Gastroesophageal sphincter (tissue), 3 donors: ENCODE measurements around the gene NFAM1.

ENCODE experiments used
- CTCF ChIP-seq, 4 experiments: fragments of 200-600 bp in 2 of 4; fragments of 450-650 bp in 2 of 4; sonication (generic) in 1 of 4; IDR thresholded peaks; one replicate each; pipeline ENCODE4 v1.5.1; 2017 to 2019; ENCODE audit warnings: antibody characterized with exemption in 4 of 4, mild to moderate bottlenecking in 2 of 4, moderate library complexity in 2 of 4
- EP300 ChIP-seq: sonication (generic); formaldehyde crosslinking; IDR thresholded peaks from one replicate; pipeline ENCODE4 v1.6.1; 2017; ENCODE audit warnings: antibody characterized with exemption, mild to moderate bottlenecking
- POLR2AphosphoS5 ChIP-seq: sonication (generic); formaldehyde crosslinking; IDR thresholded peaks from one replicate; pipeline ENCODE4 v1.6.1; 2017; ENCODE audit warnings: antibody characterized with exemption

DNA sequence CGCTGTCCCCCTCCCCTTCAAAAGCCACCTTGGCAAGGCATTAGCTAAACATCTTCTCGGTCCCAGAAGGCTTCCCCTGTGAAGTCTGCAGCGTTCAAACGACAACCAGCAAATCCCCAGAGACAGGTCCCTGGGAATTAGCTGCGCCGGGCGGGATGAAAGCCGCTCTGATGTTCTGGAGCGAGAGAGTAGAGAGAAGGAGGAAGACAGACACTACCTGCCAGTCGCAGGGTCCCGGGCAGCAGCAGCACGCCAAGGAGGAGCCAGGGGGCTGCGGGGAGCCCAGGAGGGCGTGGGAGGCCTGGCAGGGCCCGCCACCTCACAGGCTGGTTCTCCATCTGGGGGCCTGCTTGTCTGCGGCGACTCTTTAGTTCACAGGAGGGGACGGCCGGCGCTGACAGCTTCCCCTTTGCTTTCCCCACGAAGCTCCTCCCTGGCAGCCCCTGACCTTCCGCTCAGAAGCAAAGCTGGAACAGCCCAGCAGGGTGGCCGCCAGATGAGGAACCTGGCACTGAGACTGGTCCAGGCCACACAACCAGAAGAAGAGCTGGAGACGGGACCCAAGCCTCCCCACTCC is at the start of gene NFAM1:
- TF ChIP-seq POLR2AphosphoS5: no peak
- no peak for TF ChIP-seq CTCF (IDR thresholded peaks at IDR 0.05)
- TF ChIP-seq EP300: no peak
